Gastrocnemius medialis (tissue), 4 donors: ENCODE results near the gene FAM219A.

Experiments used
- CTCF ChIP-seq, 5 experiments: fragments of 450-650 bp in 3 of 5; fragments of 200-600 bp in 2 of 5; sonication (generic) in 2 of 5; IDR thresholded peaks in 4 of 5; conservative IDR thresholded peaks in 1 of 5; 1 replicate in 4 of 5; 2 replicates in 1 of 5; pipeline ENCODE4 v1.5.1; 2016 to 2019; ENCODE audit warnings: antibody characterized with exemption in 5 of 5, mild to moderate bottlenecking in 3 of 5, moderate library complexity in 3 of 5
- POLR2A ChIP-seq, 2 donors: fragments of 450-650 bp; IDR thresholded peaks; one replicate each; pipeline ENCODE4 v1.6.1; 2017; ENCODE audit warnings: antibody characterized with exemption in 2 of 2, mild to moderate bottlenecking in 2 of 2, moderate library complexity in 2 of 2

GRCh38 chr9:34372467-34373011 is 85.8 kb downstream of the FAM219A start:
- TF ChIP-seq CTCF (IDR thresholded peaks at IDR 0.05 in 4 of 5, conservative IDR thresholded peaks at IDR 0.05 in 1 of 5), result no peak
- no peak for TF ChIP-seq POLR2A (IDR thresholded peaks at IDR 0.05)
